ENCODE data around the gene CCDC13. TPM values are rescaled to one million over a fixed set of nuclear protein-coding genes. Genes with fewer than 3 reads are reported as not detected.

The CCDC13 gene
- total RNA-seq, 1 experiment from 2014 or later, result 0.59 TPM

DNA sequence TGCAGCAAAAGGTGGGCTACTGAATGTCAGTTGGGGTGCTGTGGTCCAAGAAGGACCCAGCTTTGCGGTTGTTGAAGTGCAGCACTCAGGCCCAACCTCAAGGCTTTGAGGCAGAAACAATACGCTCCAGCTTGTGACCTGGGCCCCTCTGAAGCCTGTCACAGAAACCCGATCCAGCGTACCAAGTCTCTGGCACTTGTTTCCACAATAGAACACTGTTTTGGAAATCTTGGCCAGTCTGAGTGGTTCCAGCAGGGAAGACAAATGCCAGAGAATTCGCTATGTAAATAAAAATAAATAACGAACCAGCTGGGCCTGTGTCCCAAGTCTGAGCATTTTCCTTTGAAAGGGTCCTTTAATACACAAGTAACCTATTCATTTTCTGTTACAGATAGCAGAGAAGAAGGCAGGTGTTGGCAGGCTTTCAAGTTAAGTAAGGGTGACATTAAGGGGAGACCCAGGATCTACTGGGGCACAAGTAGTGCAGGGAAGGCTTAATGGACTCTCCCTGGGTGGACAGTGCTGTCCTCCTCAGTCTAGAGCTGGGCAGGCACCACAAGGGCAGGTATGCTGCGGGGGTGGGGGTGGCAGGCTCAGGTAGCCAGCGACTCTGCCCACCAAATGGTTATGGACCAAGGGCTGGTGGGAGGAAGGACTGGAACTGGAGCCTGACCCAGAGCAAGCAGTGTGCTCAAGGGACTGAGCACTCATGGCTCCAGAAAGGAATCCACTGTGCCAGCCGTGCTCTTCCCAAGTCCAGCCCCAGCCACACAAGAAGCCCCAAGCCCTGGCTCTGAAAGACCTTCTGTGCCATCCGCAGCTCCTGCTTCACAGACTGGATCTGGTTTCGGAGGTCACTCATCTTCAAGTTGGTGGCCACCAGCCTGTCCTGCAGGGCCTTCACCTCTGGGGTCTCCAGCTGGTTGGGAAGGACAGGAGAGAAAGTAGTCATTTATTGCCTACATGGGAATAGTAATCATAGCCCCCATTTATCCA, 26.3 kb downstream of the CCDC13 start:
- H3K4me3 ChIP-seq, result no peak overlapping the region
- H3K9me3 ChIP-seq, result no peaks in the 10 kb centered on the region
- peak; percentile 58 for DNase-seq
- no peaks in the 10 kb centered on the region for H3K27me3 ChIP-seq
- no peaks in the 10 kb centered on the region for H3K36me3 ChIP-seq

DNA sequence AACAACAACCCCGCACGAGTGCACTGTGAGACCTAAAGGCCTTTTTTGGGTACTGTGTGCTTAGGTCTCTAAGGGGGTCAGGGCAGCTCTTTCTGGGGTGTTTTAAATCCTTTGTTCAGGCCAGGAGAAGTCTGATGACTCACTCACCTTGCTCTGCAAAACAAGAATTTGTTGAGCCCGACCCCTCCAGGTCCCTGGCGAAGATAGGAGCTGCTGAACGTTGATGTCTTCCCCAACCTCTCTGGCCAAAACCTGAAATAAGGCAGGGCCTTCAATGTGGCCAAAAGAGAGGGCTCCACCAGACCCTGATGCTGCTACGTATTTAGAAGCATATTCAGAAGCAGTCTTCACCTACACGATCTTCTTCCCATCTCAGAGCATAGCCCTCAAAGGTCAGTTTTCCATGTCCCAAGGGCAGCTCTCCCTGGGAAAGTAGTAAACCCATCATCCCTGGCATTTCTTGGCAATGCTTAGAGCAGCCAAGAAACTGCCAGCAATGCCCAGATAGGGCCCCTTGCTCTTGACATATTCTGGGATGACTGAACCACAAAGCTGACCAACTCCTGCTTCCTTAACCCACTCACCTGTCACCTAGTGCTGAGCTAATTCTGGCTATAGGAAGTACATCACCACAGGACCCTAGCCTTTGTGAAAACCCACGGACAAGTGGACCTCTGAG, 27.1 kb downstream of the CCDC13 start:
- no peak for DNase-seq
- Histone ChIP-seq H3K9me3 (no peaks in the 10 kb centered on the region), H3K27me3 (no peaks in the 10 kb centered on the region), H3K36me3 (no peaks in the 10 kb centered on the region), H3K4me3 (no peak overlapping the region)

GRCh38 chr3:42745291-42745745, 27.7 kb downstream of the CCDC13 start:
- Histone ChIP-seq H3K27me3 (no peaks in the 10 kb centered on the region), H3K9me3 (no peaks in the 10 kb centered on the region), H3K4me3 (no peak overlapping the region), H3K36me3 (no peaks in the 10 kb centered on the region)
- DNase-seq, result no peak

- DNase-seq, result no peak
- H3K9me3 ChIP-seq, result no peaks in the 10 kb centered on the region
Measured at GRCh38 chr3:42743204-42743995, 29.7 kb downstream of the CCDC13 start.

DNA sequence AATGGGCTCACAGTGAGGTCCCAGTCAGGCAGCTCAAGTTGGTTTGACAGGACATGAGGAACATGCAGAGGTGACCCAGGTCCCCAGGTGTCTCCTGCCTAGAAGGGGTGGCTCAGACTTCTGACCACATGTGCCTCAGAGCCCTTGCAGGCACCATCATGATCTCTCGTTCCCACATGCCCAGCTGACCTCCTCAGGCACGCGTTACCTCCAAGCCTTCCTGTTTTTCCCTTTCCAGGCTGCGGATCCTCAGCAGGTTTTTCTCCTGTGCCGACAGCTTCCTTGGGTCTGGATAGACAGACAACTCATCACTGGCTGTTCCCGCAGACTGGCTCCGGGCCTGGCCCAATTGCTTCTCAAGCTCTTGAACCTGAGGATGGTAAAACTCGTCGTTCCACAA, 30.4 kb downstream of the CCDC13 start:
- Histone ChIP-seq H3K4me3 (no peak overlapping the region), H3K27me3 (no peaks in the 10 kb centered on the region), H3K9me3 (no peaks in the 10 kb centered on the region), H3K36me3 (no peaks in the 10 kb centered on the region)
- DNase-seq, result no peak

More at GRCh38 chr3:42743204-42743995, 29.7 kb downstream of the CCDC13 start:
- H3K27me3 ChIP-seq, result no peaks in the 10 kb centered on the region
- no peak overlapping the region for H3K4me3 ChIP-seq
- no peaks in the 10 kb centered on the region for H3K36me3 ChIP-seq

DNA sequence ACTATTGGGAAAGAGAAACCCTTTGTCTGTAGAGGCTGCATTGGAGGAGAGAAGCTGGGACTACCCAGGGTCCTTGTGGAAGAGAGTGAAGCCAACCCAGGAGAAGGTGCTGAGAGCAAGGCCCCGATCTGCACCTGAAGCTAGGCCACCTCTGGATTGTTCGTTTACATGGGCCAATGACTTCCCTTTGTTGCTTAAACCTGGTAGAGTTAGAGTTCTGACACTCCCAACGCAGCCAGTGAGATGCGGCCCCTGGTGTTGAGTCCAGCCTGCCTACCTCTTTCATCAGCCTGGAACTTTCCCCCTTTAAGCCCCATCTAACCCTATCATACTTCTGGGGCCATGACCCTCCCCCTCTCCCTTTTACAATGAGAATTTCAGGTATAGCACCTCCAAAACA, 30.8 kb downstream of the CCDC13 start:
- H3K27me3 ChIP-seq, result no peaks in the 10 kb centered on the region
- DNase-seq, result no peak
- H3K9me3 ChIP-seq, result no peaks in the 10 kb centered on the region
- no peaks in the 10 kb centered on the region for H3K36me3 ChIP-seq
- no peak overlapping the region for H3K4me3 ChIP-seq

DNA sequence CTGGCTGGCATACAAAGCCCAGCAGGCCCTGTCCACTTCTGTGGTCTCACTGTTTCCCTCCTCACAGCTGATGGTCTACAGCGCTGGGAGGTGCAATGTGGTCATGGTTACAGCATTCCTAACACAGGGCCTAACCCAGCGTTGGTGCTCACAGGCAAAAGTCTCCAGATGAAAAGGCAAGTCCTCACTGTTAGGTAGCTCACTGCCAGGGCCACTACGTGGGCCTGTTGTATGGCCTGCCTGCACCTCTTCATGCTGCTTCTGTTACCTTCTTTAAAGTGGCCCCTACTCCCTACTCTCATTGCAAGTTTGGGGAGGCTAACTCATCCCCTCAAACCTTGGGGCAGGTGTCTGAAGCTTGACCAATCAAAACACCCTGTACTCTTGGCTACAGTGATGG, 31.3 kb downstream of the CCDC13 start:
- Histone ChIP-seq H3K27me3 (no peaks in the 10 kb centered on the region), H3K9me3 (no peaks in the 10 kb centered on the region), H3K36me3 (no peaks in the 10 kb centered on the region), H3K4me3 (no peak overlapping the region)
- DNase-seq, result no peak

DNA sequence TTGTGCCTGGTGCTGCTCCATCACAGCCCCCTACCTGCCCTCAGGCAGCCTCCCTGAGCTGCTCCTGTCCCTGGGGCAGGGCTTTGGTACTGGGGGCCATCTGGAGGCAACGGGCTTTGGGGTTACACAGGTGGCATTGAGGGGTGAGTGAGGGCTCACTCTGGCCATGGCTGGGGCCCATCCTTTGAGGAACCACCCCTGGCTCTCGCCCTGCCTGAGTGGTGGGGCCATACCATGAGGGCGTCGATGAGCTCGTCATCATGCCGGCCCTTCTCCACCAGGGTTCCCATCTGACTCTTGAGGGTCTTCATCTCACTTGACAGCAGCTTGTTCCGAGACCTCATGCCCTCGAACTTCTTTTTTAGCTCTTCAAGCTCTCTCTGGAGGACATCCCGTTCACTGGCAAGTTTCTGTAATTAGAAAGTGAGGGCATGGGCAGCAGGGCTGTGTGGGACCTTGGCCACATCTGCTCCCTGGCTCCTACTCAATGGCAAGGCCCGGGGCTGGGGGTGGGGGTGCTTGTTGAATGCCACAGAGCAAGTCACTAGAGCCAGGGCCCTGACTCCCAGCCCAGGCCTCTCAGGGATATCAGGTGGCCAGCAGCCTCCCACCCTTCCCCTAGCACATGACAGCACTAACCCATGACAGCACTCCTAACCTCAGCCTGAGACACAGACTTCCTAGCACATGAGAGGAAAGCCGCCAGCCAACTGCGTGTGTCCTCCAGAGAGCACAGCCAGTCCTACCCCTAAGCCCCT, 33.5 kb downstream of the CCDC13 start:
- no peak for DNase-seq
- no peak overlapping the region for H3K4me3 ChIP-seq
- no peaks in the 10 kb centered on the region for H3K27me3 ChIP-seq
- no peaks in the 10 kb centered on the region for H3K9me3 ChIP-seq
- H3K36me3 ChIP-seq, result no peaks in the 10 kb centered on the region

GRCh38 chr3:42736531-42736930, 36.5 kb downstream of the CCDC13 start:
- Histone ChIP-seq H3K4me3 (no peak overlapping the region), H3K36me3 (no peaks in the 10 kb centered on the region), H3K9me3 (no peaks in the 10 kb centered on the region), H3K27me3 (no peaks in the 10 kb centered on the region)
- no peak for DNase-seq

GRCh38 chr3:42736081-42736480, 37.0 kb downstream of the CCDC13 start:
- Histone ChIP-seq H3K9me3 (no peaks in the 10 kb centered on the region), H3K4me3 (no peak overlapping the region), H3K36me3 (no peaks in the 10 kb centered on the region), H3K27me3 (no peaks in the 10 kb centered on the region)
- DNase-seq, result no peak

- Histone ChIP-seq H3K9me3 (no peaks in the 10 kb centered on the region), H3K36me3 (no peaks in the 10 kb centered on the region), H3K27me3 (no peaks in the 10 kb centered on the region), H3K4me3 (no peak overlapping the region)
- DNase-seq, result no peak
Measured at GRCh38 chr3:42735615-42736014, 37.4 kb downstream of the CCDC13 start.

DNA sequence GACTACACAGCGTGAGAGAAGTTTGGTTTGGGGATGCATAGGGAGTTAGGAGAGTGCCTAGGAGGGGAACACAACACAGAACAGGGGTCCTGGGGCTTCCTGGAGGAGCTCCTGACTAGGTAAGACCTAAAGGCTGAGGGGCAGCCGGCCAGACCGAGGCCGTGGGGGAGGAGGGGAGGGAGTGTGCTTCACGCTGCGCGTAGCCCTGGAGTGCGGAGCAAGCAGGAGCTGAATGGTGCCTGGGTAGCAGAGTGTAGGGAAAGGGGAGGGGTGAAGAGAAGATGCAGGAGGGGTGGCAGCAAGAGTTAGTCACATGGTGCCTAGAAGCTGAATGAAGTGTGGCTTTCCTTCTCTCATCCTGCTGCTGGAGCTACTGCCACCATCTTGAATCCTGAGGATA, 38.0 kb downstream of the CCDC13 start:
- Histone ChIP-seq H3K27me3 (no peaks in the 10 kb centered on the region), H3K36me3 (no peaks in the 10 kb centered on the region), H3K9me3 (no peaks in the 10 kb centered on the region), H3K4me3 (no peak overlapping the region)
- no peak for DNase-seq

- no peak overlapping the region for H3K4me3 ChIP-seq
- H3K36me3 ChIP-seq, result no peaks in the 10 kb centered on the region
- no peaks in the 10 kb centered on the region for H3K27me3 ChIP-seq
- H3K9me3 ChIP-seq, result no peaks in the 10 kb centered on the region
- DNase-seq, result no peak
Measured at GRCh38 chr3:42734263-42734860, 38.7 kb downstream of the CCDC13 start.

DNA sequence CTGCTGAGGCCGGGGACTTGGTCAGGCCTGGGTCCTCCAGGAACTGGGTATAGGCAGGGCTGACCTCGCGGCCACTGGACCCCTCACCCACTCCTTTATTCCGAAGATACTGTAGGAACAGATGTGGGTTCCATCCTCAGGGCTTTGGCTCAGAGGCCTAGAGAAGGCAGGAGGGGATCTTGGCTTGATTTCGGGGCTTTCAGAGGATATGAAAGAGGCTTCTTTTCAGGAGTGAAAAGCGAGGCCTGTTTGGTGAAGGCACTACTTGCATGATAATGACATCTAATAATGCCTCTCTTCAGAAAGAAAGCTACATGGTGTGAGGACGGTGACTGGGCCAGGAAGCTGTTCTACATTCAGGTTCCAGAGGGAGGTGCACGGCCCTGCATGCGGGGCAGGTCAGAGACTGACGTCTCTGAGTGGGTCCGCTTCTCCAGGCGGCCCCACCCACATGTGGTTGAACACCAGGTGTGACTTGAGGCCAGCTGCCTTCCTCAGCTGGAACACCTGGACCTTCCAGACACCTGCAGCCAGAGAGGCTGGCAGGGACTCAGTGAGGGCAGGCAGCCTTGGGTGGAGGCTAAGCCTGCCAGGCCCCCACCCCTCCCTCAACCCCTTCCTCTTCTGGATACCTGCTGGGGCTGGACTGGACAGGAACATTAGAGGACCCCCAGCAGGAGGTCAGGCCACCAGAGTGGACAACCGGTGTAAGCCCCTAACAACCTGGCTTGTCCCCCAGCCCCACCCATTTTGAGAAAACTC, 39.4 kb downstream of the CCDC13 start:
- Histone ChIP-seq H3K36me3 (no peaks in the 10 kb centered on the region), H3K9me3 (no peaks in the 10 kb centered on the region), H3K27me3 (no peaks in the 10 kb centered on the region), H3K4me3 (no peak overlapping the region)
- no peak for DNase-seq

DNA sequence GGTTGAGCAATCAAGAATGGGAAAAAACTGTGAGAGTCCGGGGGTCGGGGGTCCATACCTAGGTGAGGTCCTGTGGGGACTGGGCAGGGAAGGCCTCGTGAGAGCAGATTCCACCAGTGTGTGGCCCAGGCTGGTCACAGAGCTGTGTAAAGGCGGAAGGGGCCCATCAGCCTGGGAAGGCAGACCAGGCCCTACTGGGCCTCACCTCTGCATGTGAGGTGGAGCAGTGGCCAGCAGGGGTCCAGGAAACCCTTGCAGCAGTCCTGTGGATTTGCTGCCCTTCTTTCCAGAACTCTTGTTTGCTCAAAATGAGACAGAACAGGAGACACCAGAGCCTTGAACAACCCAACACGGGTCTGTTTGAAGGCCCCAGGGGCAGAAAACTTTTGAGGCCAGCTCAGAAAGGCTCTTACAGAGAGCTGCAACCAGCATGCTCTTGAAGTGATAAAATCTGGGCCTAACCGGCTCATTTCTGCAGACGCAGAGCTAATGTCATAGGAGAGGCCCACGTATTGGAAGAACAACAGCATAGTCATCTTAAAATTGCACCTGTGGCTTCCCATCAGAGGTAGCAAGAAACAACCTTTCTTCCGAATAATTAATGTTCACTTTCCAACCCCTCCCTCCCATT, 40.1 kb downstream of the CCDC13 start:
- no peaks in the 10 kb centered on the region for H3K9me3 ChIP-seq
- no peaks in the 10 kb centered on the region for H3K36me3 ChIP-seq
- no peak for DNase-seq
- no peaks in the 10 kb centered on the region for H3K27me3 ChIP-seq
- H3K4me3 ChIP-seq, result no peak overlapping the region

Data from MG63 (cell line).